Gastroesophageal sphincter (tissue), 3 donors: ENCODE data around the gene ZNF593.

Experiments
- CTCF ChIP-seq, 4 experiments: fragments of 200-600 bp in 2 of 4; fragments of 450-650 bp in 2 of 4; sonication (generic) in 1 of 4; IDR thresholded peaks; one replicate each; pipeline ENCODE4 v1.5.1; 2017 to 2019; ENCODE audit warnings: antibody characterized with exemption in 4 of 4, mild to moderate bottlenecking in 2 of 4, moderate library complexity in 2 of 4
- POLR2A ChIP-seq, 2 donors: fragments of 450-650 bp; IDR thresholded peaks; one replicate each; pipeline ENCODE4 v1.6.1; 2017; ENCODE audit warnings: antibody characterized with exemption in 2 of 2, mild to moderate bottlenecking in 2 of 2, moderate library complexity in 1 of 2
- POLR2AphosphoS5 ChIP-seq: sonication (generic); formaldehyde crosslinking; IDR thresholded peaks from one replicate; pipeline ENCODE4 v1.6.1; 2017; ENCODE audit warnings: antibody characterized with exemption

- TF ChIP-seq CTCF (IDR thresholded peaks at IDR 0.05) (no peak), POLR2A (IDR thresholded peaks at IDR 0.05) (no peak), POLR2AphosphoS5 (no peak)
Observed at GRCh38 chr1:26156285-26157038, 13.2 kb upstream of the ZNF593 start.
